ENCODE data around the gene AGR2. TPM values are rescaled to one million over a fixed set of nuclear protein-coding genes. Genes with fewer than 3 reads are reported as not detected.

The AGR2 gene
- total RNA-seq, 1 donor from 2014 or later = not detected

GRCh38 chr7:16758631-16759611 is 45.9 kb downstream of the AGR2 start:
- H3K27me3 Mint-ChIP-seq (ENCODE audit: insufficient read depth) = peaks cover 27% of the 10 kb centered on the region
- intact Hi-C loops (cut with micrococcal nuclease) = no loop called here
- peaks cover 9% of the 10 kb centered on the region for H3K4me1 Mint-ChIP-seq (ENCODE audit: low read depth)
- no peaks in the 10 kb centered on the region for H3K36me3 Mint-ChIP-seq (ENCODE audit: low read depth)
- no peak for DNase-seq (ENCODE audit: low spot score)
- no peak overlapping the region for H3K4me3 Mint-ChIP-seq
- no peak overlapping the region for H3K27ac Mint-ChIP-seq
- H3K9me3 Mint-ChIP-seq = no peaks in the 10 kb centered on the region

- Mint-ChIP-seq H3K4me1 (ENCODE audit: low read depth) (peaks cover 14% of the 10 kb centered on the region), H3K9me3 (no peaks in the 10 kb centered on the region)
- intact Hi-C loops (cut with micrococcal nuclease) = no loop called here
Measured at GRCh38 chr7:16758036-16758435, 46.8 kb downstream of the AGR2 start.

GRCh38 chr7:16755397-16755796 is 49.4 kb downstream of the AGR2 start:
- intact Hi-C loops (cut with micrococcal nuclease) = no loop called here
- Mint-ChIP-seq H3K36me3 (ENCODE audit: low read depth) (no peaks in the 10 kb centered on the region), H3K4me1 (ENCODE audit: low read depth) (peaks cover 15% of the 10 kb centered on the region), H3K27me3 (ENCODE audit: insufficient read depth) (peaks cover 42% of the 10 kb centered on the region), H3K27ac (no peak overlapping the region), H3K4me3 (no peak overlapping the region), H3K9me3 (no peaks in the 10 kb centered on the region)
- no peak for DNase-seq (ENCODE audit: low spot score)

More at GRCh38 chr7:16758036-16758435, 46.8 kb downstream of the AGR2 start:
- H3K4me3 Mint-ChIP-seq = no peak overlapping the region
- DNase-seq (ENCODE audit: low spot score) = no peak
- peaks cover 31% of the 10 kb centered on the region for H3K27me3 Mint-ChIP-seq (ENCODE audit: insufficient read depth)
- H3K36me3 Mint-ChIP-seq (ENCODE audit: low read depth) = no peaks in the 10 kb centered on the region
- H3K27ac Mint-ChIP-seq = no peak overlapping the region

GRCh38 chr7:16754856-16755317 is 49.9 kb downstream of the AGR2 start:
- Mint-ChIP-seq H3K4me3 (peak overlapping the region; percentile 78), H3K27me3 (ENCODE audit: insufficient read depth) (peaks cover 46% of the 10 kb centered on the region)
- intact Hi-C loops (cut with micrococcal nuclease) = loop anchor here (5.0 kb wide), 1 partner anchor 162 kb away; no protein-coding TSS in a partner anchor

GRCh38 chr7:16753932-16754855 is 50.6 kb downstream of the AGR2 start:
- peak overlapping the region; percentile 78 for H3K4me3 Mint-ChIP-seq
- no peaks in the 10 kb centered on the region for H3K9me3 Mint-ChIP-seq
- intact Hi-C loops (cut with micrococcal nuclease) = loop anchor here (2.0 to 5.0 kb wide), 2 partner anchors 107 to 163 kb away; partner anchors contain the start of gene BZW2
- DNase-seq (ENCODE audit: low spot score) = peak; percentile 2
- peaks cover 15% of the 10 kb centered on the region for H3K4me1 Mint-ChIP-seq (ENCODE audit: low read depth)
- no peak overlapping the region for H3K27ac Mint-ChIP-seq
- peaks cover 47% of the 10 kb centered on the region for H3K27me3 Mint-ChIP-seq (ENCODE audit: insufficient read depth)
- no peaks in the 10 kb centered on the region for H3K36me3 Mint-ChIP-seq (ENCODE audit: low read depth)

More at GRCh38 chr7:16754856-16755317, 49.9 kb downstream of the AGR2 start:
- peaks cover 15% of the 10 kb centered on the region for H3K4me1 Mint-ChIP-seq (ENCODE audit: low read depth)
- no peaks in the 10 kb centered on the region for H3K9me3 Mint-ChIP-seq
- no peak overlapping the region for H3K27ac Mint-ChIP-seq
- no peak for DNase-seq (ENCODE audit: low spot score)
- H3K36me3 Mint-ChIP-seq (ENCODE audit: low read depth) = no peaks in the 10 kb centered on the region

- peak within 1 kb of the TSS; percentile 78 for H3K4me3 Mint-ChIP-seq
- peaks cover 15% of the 10 kb centered on the region for H3K4me1 Mint-ChIP-seq (ENCODE audit: low read depth)
- peak; percentile 60 for DNase-seq (ENCODE audit: low spot score)
- intact Hi-C loops (cut with micrococcal nuclease) = loop anchor here (2.0 to 5.0 kb wide), 2 partner anchors 107 to 164 kb away; partner anchors contain the start of gene BZW2
- H3K27me3 Mint-ChIP-seq (ENCODE audit: insufficient read depth) = peaks cover 43% of the 10 kb centered on the region
- H3K36me3 Mint-ChIP-seq (ENCODE audit: low read depth) = no peaks in the 10 kb centered on the region
- H3K9me3 Mint-ChIP-seq = no peaks in the 10 kb centered on the region
- H3K27ac Mint-ChIP-seq = peak within 1 kb of the TSS; percentile 42
Measured at GRCh38 chr7:16753102-16753931, 51.5 kb downstream of the AGR2 start, which contains the start of gene TSPAN13. Gene TSPAN13, plus strand, starts transcription at chr7:16753755. Its CDS starts 213 bp downstream, at chr7:16753968.

GRCh38 chr7:16747102-16747501 is 57.7 kb downstream of the AGR2 start:
- intact Hi-C loops (cut with micrococcal nuclease) = no loop called here
- H3K27ac Mint-ChIP-seq = no peak overlapping the region
- no peak overlapping the region for H3K4me3 Mint-ChIP-seq
- H3K27me3 Mint-ChIP-seq (ENCODE audit: insufficient read depth) = peaks cover 14% of the 10 kb centered on the region
- H3K9me3 Mint-ChIP-seq = no peaks in the 10 kb centered on the region
- H3K36me3 Mint-ChIP-seq (ENCODE audit: low read depth) = no peaks in the 10 kb centered on the region
- H3K4me1 Mint-ChIP-seq (ENCODE audit: low read depth) = no peaks in the 10 kb centered on the region
- no peak for DNase-seq (ENCODE audit: low spot score)

- Mint-ChIP-seq H3K4me1 (ENCODE audit: low read depth) (peaks cover under 1% of the 10 kb centered on the region), H3K4me3 (no peak overlapping the region), H3K27ac (no peak overlapping the region), H3K27me3 (ENCODE audit: insufficient read depth) (peaks cover 7% of the 10 kb centered on the region), H3K36me3 (ENCODE audit: low read depth) (no peaks in the 10 kb centered on the region), H3K9me3 (no peaks in the 10 kb centered on the region)
- intact Hi-C loops (cut with micrococcal nuclease) = no loop called here
- no peak for DNase-seq (ENCODE audit: low spot score)
Measured at GRCh38 chr7:16745645-16746044, 59.2 kb downstream of the AGR2 start.

GRCh38 chr7:16744518-16745250 is 60.1 kb downstream of the AGR2 start:
- Mint-ChIP-seq H3K27ac (no peak overlapping the region), H3K27me3 (ENCODE audit: insufficient read depth) (no peaks in the 10 kb centered on the region), H3K4me1 (ENCODE audit: low read depth) (peaks cover 6% of the 10 kb centered on the region), H3K36me3 (ENCODE audit: low read depth) (no peaks in the 10 kb centered on the region), H3K9me3 (no peaks in the 10 kb centered on the region), H3K4me3 (no peak overlapping the region)
- intact Hi-C loops (cut with micrococcal nuclease) = no loop called here
- DNase-seq (ENCODE audit: low spot score) = no peak

GRCh38 chr7:16743236-16743635 is 61.6 kb downstream of the AGR2 start:
- no peak overlapping the region for H3K4me3 Mint-ChIP-seq
- no peak overlapping the region for H3K27ac Mint-ChIP-seq
- H3K27me3 Mint-ChIP-seq (ENCODE audit: insufficient read depth) = no peaks in the 10 kb centered on the region
- DNase-seq (ENCODE audit: low spot score) = no peak
- intact Hi-C loops (cut with micrococcal nuclease) = no loop called here
- no peaks in the 10 kb centered on the region for H3K9me3 Mint-ChIP-seq
- H3K4me1 Mint-ChIP-seq (ENCODE audit: low read depth) = peaks cover 6% of the 10 kb centered on the region
- no peaks in the 10 kb centered on the region for H3K36me3 Mint-ChIP-seq (ENCODE audit: low read depth)

- Mint-ChIP-seq H3K9me3 (no peaks in the 10 kb centered on the region), H3K27me3 (ENCODE audit: insufficient read depth) (no peaks in the 10 kb centered on the region), H3K36me3 (ENCODE audit: low read depth) (no peaks in the 10 kb centered on the region), H3K27ac (no peak overlapping the region), H3K4me3 (no peak overlapping the region), H3K4me1 (ENCODE audit: low read depth) (peaks cover 6% of the 10 kb centered on the region)
- no peak for DNase-seq (ENCODE audit: low spot score)
- intact Hi-C loops (cut with micrococcal nuclease) = no loop called here
Measured at GRCh38 chr7:16742547-16742946, 62.3 kb downstream of the AGR2 start.

Measured in activated T-helper 1 cell treated with anti-CD3 and anti-CD28 coated beads, Interleukin-12 subunit alpha, Interleukin-12 subunit beta, Interleukin-2, Interleukin-4 antibody, amounts not matched to agents 30 ng/mL and 10 ng/mL and 1 ng/mL, durations not matched to agents 14 hours and 24 hours and 36 hours (primary cell).